Esophagus squamous epithelium (tissue), 4 donors: Measurements from ENCODE around the gene ERCC1.

Experiments used
- CTCF ChIP-seq, 6 experiments: fragments of 450-650 bp in 4 of 6; fragments of 200-600 bp in 2 of 6; sonication (generic) in 2 of 6; IDR thresholded peaks; one replicate each; pipeline ENCODE4 v1.5.1; 2016 to 2019; ENCODE audit warnings: antibody characterized with exemption in 6 of 6, mild to moderate bottlenecking in 4 of 6, moderate library complexity in 4 of 6
- POLR2A ChIP-seq, 4 donors: fragments of 450-650 bp; IDR thresholded peaks; one replicate each; pipeline ENCODE4 v1.6.1; 2017; ENCODE audit warnings: antibody characterized with exemption in 4 of 4, mild to moderate bottlenecking in 4 of 4, moderate library complexity in 3 of 4

- TF ChIP-seq CTCF (IDR thresholded peaks at IDR 0.05) = no peak
- no peak for TF ChIP-seq POLR2A (IDR thresholded peaks at IDR 0.05)
Observed at GRCh38 chr19:45445139-45445538, 21.4 kb upstream of the ERCC1 start.
